ENCODE measurements around the gene ICE2.

Gene ICE2

GRCh38 chr15:60396560-60396957 lies 82.4 kb downstream of the ICE2 start:
- no peak overlapping the region for H3K4me2 ChIP-seq (ENCODE audit: low read depth, low read length, poor library complexity, severe bottlenecking)
- no peaks in the 10 kb centered on the region for H3K9me3 ChIP-seq (ENCODE audit: insufficient read depth, low read length)
- TF ChIP-seq CTCF (IDR thresholded peaks at IDR 0.05; ENCODE audit: insufficient read depth, low read length, poor library complexity, severe bottlenecking) = no peak
- no peak for TF ChIP-seq EZH2phosphoT487 (conservative IDR thresholded peaks at IDR 0.05; ENCODE audit: low read length)
- H3K27ac ChIP-seq (ENCODE audit: low read depth, low read length) = no peak overlapping the region
- no peak overlapping the region for H3K4me3 ChIP-seq (ENCODE audit: insufficient read depth, low read length, poor library complexity, severe bottlenecking)
- no peak overlapping the region for H3K9ac ChIP-seq (ENCODE audit: low read length)
- no peaks in the 10 kb centered on the region for H3K27me3 ChIP-seq (ENCODE audit: low read length)
- no peaks in the 10 kb centered on the region for H3K36me3 ChIP-seq (ENCODE audit: low read length)
- H3K79me2 ChIP-seq (ENCODE audit: insufficient read depth, low read length) = no peaks in the 10 kb centered on the region
- H2AFZ ChIP-seq (ENCODE audit: low read depth, low read length, severe bottlenecking) = no peak overlapping the region
- no peaks in the 10 kb centered on the region for H4K20me1 ChIP-seq (ENCODE audit: low read depth, low read length)
- no peaks in the 10 kb centered on the region for H3K9me2 ChIP-seq (replicated peaks; ENCODE audit: insufficient read depth, low read length)
- no peaks in the 10 kb centered on the region for H3F3A ChIP-seq (ENCODE audit: insufficient read depth)

GRCh38 chr15:60396100-60396499 lies 82.8 kb downstream of the ICE2 start:
- Histone ChIP-seq H3K9me3 (ENCODE audit: insufficient read depth, low read length) (no peaks in the 10 kb centered on the region), H3F3A (ENCODE audit: insufficient read depth) (no peaks in the 10 kb centered on the region), H3K4me3 (ENCODE audit: insufficient read depth, low read length, poor library complexity, severe bottlenecking) (no peak overlapping the region), H3K9ac (ENCODE audit: low read length) (no peak overlapping the region), H3K27me3 (ENCODE audit: low read length) (no peaks in the 10 kb centered on the region), H3K36me3 (ENCODE audit: low read length) (no peaks in the 10 kb centered on the region), H3K27ac (ENCODE audit: low read depth, low read length) (no peak overlapping the region), H3K4me2 (ENCODE audit: low read depth, low read length, poor library complexity, severe bottlenecking) (no peak overlapping the region), H4K20me1 (ENCODE audit: low read depth, low read length) (no peaks in the 10 kb centered on the region), H3K9me2 (replicated peaks; ENCODE audit: insufficient read depth, low read length) (no peaks in the 10 kb centered on the region), H2AFZ (ENCODE audit: low read depth, low read length, severe bottlenecking) (no peak overlapping the region), H3K79me2 (ENCODE audit: insufficient read depth, low read length) (no peaks in the 10 kb centered on the region)
- TF ChIP-seq CTCF (IDR thresholded peaks at IDR 0.05; ENCODE audit: insufficient read depth, low read length, poor library complexity, severe bottlenecking) = no peak
- TF ChIP-seq EZH2phosphoT487 (conservative IDR thresholded peaks at IDR 0.05; ENCODE audit: low read length) = no peak

GRCh38 chr15:60395276-60396011 lies 83.5 kb downstream of the ICE2 start:
- Histone ChIP-seq H3K27ac (ENCODE audit: low read depth, low read length) (no peak overlapping the region), H3K4me3 (ENCODE audit: insufficient read depth, low read length, poor library complexity, severe bottlenecking) (no peak overlapping the region), H2AFZ (ENCODE audit: low read depth, low read length, severe bottlenecking) (no peak overlapping the region), H3K79me2 (ENCODE audit: insufficient read depth, low read length) (no peaks in the 10 kb centered on the region), H3K4me2 (ENCODE audit: low read depth, low read length, poor library complexity, severe bottlenecking) (no peak overlapping the region), H3K36me3 (ENCODE audit: low read length) (no peaks in the 10 kb centered on the region), H3F3A (ENCODE audit: insufficient read depth) (no peaks in the 10 kb centered on the region), H3K9me2 (replicated peaks; ENCODE audit: insufficient read depth, low read length) (no peaks in the 10 kb centered on the region), H4K20me1 (ENCODE audit: low read depth, low read length) (no peaks in the 10 kb centered on the region), H3K9ac (ENCODE audit: low read length) (no peak overlapping the region), H3K9me3 (ENCODE audit: insufficient read depth, low read length) (no peaks in the 10 kb centered on the region), H3K27me3 (ENCODE audit: low read length) (no peaks in the 10 kb centered on the region)
- no peak for TF ChIP-seq CTCF (IDR thresholded peaks at IDR 0.05; ENCODE audit: insufficient read depth, low read length, poor library complexity, severe bottlenecking)
- no peak for TF ChIP-seq EZH2phosphoT487 (conservative IDR thresholded peaks at IDR 0.05; ENCODE audit: low read length)

Measured in SU-DHL-6 (cell line).